Left forelimb (tissue), 1 donor: ENCODE measurements around the gene ZDHHC1.

Experiments
- DNase-seq: peaks from one replicate; pipeline ENCODE4 v3.0.0-alpha.2; 2018; ENCODE audit warnings: low spot score

Gene ZDHHC1

GRCh38 chr16:67409631-67410030 is 6.6 kb downstream of the ZDHHC1 start:
- DNase-seq: no peak

DNA sequence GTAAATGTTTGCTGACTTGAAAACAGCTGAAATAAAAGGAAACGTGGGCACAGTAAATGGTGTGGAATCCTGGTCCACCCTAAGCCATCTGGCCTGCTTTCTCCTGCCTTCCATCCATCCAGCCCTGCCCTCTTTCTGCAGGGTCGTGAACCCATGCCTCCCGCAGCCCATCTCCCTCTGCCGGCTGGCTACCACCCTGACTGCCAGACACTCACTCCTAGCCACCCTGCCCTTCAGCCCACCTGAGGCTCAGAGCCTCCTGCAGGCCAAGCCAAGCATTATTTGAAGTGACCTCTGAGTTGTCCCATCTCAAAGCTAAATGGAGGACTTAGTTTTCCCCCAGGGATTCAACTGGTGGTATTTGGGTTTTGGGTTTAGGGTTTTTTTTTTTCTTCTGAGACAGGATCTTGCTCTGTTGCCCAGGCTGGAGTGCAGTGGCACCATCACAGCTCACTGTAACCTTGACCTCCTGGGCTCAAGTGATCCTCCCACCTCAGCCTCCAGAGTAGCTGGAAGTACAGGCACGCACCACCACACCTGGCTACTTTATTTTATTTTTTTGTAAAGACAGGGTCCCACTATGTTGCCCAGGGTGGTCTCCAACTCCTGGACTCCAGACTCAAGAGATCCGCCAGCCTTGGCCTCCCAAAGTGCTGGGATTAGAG is 8.4 kb downstream of the ZDHHC1 start:
- no peak for DNase-seq

DNA sequence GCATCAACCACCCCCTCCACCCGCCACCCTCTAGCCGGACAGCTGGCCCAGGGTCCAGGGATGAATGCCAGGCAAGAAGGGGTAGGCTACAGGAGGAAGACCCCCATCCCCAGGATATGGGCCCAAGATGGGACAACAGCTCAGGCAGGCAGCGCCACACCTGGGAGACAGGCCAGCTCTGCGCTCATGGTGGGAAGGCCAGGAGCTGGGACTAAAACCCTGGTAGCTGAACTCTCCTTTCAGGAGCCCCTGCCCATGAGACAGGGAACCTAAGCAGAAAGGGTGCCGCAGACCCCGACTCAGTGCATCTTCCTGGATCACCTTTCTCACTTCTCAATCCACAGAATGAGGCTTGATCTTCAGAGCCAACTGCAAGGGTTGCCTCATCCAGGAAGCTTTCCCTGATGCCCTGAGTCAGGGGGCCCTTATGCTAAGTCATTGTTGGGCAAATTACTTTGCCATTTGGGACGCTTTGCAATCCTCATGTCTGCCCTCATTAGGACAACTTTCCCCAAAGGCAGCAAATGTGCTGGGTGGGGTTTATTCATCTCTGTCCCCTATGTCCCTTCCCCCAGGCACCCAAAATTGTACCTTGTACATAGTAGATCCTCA is 9.0 kb downstream of the ZDHHC1 start:
- DNase-seq: no peak

- DNase-seq: peak; percentile 84
Measured at GRCh38 chr16:67406111-67406971, 9.9 kb downstream of the ZDHHC1 start.

GRCh38 chr16:67405336-67405735 is 10.9 kb downstream of the ZDHHC1 start:
- no peak for DNase-seq

GRCh38 chr16:67404740-67405226 is 11.5 kb downstream of the ZDHHC1 start:
- DNase-seq: no peak

DNA sequence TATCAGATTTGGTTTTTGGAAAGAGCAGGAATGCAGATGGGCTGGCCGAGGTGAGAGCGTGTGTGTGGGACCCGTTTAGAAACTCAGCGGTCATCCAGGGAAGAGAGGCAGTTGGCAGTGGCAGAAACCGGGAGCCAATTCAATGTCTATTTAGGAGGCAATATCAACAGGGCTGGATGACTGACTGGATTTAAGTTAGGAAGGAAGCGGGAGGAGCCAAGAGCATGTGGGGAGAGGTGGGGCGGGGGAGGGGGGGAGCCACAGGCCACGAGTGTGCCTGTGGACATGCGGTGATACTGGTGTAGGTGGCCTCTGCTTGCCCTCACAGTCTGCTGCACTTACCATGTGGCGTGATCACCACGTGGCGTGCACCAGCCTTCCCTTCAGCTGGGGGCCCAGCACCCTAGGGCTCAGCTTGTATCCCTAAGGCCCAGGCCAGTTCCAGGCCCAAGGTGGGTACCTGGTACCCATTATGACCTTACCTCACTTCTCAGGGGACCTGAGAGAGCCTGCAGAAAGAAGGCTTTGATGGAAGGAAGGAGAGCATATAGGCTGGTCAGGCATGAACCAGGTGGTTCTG is 12.2 kb downstream of the ZDHHC1 start:
- no peak for DNase-seq

GRCh38 chr16:67400901-67401300 is 15.4 kb downstream of the ZDHHC1 start:
- DNase-seq: no peak

DNA sequence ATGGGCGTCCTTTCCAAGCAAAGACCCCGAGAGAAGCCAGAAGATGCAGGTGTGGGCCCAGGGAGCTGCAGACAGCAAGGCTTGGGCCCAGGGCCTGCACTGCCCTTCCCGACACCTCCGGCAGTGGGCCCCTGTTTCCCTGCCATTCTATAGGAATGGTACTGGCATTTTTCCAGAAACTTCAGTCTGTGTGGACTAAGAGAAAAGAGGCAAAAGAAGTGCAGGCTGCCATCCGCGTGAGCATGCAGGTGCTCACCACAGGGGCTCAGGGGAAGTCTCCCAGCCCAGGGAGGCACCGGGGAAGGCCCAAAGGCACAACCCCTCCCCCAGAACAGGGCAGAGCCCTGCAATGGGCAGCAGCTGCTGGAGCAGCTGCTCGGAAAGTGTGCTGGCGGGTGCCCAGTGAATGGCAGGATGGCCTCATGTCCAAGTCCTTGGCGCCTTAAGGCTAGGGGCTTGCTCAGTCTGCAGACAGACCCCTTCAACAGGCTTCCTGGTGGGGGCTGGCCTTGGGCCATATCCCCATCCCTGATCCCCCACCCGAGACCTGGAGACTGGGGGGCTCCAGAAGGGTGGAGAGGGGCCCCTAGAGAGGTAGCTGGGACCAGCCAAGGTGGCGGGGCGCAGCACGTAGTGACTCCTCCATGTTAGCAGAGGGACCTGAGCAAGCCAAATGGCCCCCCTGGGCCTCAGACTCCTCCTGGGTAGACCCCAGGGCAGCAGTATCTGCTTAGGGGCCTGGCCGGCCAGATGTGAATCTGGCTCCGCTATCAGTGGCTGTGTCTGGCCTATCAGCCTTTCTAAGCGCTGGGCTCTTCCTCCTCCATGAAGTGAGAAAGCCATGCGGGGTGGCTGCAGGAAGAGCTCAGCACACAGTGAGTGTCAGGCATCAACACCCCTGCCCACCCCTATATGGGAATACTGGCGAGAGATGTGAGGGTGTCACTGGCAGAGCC is 16.2 kb downstream of the ZDHHC1 start:
- peak; percentile 74 for DNase-seq

DNA sequence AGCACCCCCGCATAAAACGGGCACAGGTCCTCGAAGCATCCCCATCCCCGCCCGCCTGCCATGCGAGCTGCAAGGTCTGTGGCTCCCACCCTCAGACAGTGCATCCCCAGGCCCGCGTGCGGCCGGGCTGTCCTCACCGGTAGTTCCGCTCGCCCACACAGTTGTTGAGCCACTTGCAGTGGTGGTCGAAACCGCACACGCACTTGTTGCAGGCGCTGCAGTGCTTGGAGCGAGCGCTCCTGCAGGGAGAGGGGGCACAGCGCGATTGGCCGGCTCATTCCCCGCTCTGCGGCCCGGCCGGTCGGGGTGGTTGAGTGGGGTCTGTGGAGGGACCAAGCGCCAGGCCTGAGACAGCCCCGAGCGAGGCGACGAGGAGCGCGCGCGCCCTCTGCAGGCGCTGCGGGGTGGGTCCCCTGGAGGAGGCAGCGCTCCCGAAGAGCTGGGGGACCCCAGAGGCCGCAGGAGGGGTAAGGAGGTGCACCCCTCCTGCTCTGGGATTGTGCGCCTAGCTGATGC is 17.0 kb downstream of the ZDHHC1 start:
- DNase-seq: peak; percentile 84

- DNase-seq: no peak
Measured at GRCh38 chr16:67398546-67399217, 17.6 kb downstream of the ZDHHC1 start.

DNA sequence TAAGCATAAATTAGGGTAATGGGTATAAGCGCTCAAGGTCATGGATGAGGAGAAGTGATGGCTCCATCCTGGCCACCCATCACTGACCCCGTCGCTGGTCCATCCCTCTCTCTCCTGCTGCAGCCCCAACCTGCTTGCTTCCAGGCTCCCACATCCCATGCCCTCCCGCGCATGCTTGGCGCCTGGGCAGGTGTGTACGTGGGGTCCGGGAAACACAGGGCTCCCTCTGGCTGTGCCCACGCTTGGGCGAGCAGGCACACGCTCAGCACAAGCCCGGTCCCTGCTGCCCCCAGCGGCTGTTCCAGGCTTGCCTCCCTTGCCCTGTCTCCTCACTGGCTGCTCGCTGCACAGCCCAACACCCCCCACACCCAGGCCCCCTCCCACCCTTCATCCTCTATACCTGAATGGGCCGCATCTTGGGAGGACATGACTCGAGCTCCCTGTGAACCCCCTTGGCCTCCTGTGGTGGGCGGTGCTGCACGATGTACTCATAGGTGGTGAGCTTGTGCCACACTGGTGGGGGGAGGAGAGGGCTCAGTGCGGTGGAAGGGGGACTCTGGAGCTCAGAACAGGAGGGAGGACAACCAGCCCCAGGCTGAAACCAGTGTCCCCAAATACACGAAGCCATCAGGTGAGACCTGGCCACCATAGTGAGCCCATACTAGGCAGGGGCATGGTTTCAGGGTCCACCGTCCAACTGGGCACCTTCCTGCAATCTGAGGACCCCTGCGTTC is 18.3 kb downstream of the ZDHHC1 start:
- no peak for DNase-seq

DNA sequence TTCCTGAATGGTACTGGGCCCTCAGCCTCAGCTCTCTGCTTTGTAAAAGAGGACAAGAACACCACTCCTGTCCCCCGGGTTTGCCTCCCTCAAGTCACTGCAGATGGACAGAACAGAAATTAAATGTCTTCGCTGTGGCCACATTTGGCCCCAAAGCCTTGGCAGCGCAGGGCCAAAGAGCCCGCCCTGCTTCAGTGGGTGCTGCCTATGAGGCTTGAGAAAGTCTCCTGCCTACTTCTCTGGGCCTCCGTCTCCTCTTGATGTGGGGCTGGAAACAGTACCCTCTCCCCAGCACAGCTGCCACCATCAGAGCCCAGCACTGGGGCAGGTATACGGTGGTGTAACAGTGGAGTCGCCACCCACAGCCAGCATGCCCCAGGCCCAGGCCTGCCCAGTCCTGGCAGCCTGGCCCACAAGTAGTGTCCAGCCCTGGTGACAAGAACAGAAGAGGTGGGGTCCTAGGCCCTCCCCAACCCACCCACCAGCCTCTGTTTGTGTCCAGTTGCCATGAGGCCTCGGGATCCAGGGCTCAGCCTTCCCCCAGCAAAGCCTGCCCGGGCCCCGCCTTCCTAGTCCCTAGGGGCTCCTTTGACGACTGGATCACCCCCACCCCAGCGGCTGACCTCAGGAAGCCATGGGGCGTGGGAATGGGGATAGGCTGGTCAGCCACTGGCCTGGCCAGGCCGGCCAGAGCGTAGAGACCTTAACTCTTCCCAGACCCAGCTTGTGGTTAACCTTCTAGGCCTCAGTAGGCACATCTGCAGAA is 19.1 kb downstream of the ZDHHC1 start:
- peak; percentile 75 for DNase-seq

DNA sequence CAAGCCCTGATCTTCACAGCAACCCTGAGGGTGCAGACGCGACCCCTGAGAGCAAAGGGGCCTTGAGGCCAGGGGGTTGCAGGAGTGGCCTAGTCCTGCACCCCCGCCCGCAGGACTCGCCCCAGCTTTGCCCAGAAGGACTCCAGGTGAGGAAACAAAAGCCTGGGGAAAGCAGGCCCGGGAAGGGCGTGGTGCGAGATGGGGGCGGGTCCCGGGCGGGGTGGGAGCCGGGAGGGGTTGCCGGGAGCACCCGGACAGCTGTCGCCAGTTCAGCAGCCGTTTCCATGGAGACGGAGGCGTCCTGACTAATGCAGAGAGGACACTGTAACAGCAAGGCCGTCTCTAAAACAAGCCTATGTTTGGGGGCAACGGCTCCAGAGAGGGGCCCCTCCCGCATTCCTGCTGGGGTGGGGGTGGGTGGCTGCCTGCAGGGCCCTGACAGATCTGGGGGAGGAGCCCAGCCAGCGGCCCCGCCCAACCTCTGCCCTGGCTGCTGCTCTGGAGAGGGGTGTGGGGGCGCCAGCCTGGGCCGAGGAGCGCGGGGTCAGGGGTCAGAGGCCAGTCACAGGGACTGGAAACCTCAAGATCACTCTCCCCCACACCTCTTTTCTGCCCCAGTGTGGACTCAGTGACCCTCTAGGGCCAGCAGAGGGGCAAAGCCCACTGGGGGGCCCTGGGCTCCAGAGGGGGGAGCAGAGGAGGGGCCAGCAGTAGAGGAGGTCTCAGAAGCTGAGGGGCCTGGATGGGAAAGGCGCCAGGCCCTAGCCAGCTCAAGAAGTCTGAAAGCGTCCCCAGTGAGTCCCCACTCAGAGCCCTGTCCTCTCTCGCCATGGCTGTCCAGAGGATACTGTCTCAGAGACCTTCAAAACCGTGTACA is 19.9 kb downstream of the ZDHHC1 start:
- peak; percentile 88 for DNase-seq

DNA sequence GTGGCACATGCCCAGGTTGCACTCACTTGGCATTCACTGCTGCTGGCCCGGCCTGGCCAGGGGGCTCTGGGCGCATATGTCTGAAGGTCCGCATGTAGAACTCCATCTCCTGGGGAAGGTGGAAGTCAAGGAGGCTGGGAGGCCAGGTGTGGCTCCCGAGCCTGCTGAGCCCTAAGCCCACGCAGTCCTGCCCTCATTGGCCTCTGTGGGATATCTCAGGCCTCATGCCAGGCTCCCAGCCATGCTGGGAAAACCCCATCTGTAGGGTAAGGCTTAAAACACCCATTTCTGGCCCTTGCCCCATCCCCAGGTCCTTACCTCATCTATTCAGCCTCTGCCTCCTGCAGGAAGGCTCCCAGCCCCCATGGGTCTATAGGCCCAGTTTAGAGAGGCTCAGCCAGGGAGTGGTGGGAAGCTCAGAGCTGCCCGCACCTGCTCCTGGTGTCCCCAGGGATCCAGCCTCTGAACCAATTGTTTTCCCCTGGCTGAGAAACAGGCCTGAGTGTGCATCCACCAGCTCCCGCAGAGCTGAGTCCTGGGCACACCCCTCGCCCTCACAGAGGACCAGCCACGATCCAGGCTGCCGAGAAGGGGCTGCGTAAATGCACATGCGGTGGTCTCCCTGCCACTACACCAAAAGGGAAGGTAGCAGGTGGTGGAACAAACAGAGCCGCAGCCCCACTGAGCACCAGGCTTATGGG is 20.7 kb downstream of the ZDHHC1 start:
- no peak for DNase-seq

- DNase-seq: no peak
Measured at GRCh38 chr16:67395105-67395457, 21.2 kb downstream of the ZDHHC1 start.
